ENCODE data around the gene PCBP3.
"Not testable (repeated sequence)": the region's sequence is repeated elsewhere in the genome, so short reads cannot be mapped to it uniquely, and the experiment has no call there.

PCBP3 gene

DNA sequence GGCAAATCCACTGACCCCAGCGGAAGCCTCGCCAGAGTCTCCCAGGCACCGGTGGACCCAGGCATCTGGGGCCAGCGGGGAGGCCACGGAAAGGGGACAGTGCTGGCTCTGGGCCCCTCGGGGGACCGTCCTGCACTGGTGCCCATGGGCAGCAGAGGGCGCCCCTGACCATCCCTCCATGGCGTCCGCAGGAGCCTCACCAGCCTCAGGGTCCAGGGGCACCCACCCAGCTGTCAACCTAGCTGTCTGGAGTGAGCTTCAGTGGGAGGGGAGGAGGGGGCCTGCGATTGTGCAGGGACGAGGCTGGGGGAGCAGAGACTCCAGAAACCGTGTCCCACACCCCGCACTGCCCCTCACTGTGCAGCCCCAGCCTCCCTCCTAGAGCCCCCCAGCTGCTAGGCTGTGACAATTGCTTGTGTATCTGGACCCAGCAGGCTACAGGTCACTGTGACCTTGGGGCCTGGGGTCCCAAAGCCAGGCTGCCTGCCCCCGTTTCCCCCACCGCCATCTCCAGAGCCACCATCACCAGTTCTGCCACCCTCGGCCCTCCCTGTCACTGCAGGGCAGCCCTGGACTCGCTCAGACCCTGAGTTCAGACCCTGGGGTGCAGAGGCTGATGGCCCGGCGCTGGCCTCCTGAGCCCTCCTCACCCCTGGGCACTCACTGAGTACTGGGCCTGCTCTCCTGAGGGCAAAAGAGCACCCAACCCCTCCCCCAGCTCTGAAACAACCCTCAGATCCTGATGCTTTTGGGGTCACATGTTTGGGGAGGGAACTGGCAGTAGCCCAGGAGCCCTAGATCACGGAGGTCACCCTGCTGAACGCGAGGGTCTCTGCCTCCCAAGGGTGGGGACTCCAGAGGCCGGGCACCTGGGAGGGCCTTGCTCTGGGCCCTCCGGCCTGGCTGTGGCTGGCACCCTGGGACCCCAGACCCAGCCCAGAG is 327.4 kb downstream of the PCBP3 start:
- H3K36me3 ChIP-seq (ENCODE audit: insufficient read depth, low read depth, low read length), result no peaks in the 10 kb centered on the region
- H3K4me1 ChIP-seq (ENCODE audit: insufficient read depth, low read length), result peaks cover 10% of the 10 kb centered on the region; the same call in 1 of the 2 replicates
- H3K4me3 ChIP-seq (ENCODE audit: low read length), result no peak overlapping the region
- H3K9me3 ChIP-seq (ENCODE audit: insufficient read depth, low read depth, low read length), result no peaks in the 10 kb centered on the region
- no peak overlapping the region for H3K27ac ChIP-seq (ENCODE audit: low read length)
- H3K27me3 ChIP-seq (ENCODE audit: insufficient read depth, low read length), result peaks cover 49% of the 10 kb centered on the region
- H3K9ac ChIP-seq (ENCODE audit: low read depth, low read length), result no peak overlapping the region

GRCh38 chr21:45971616-45972352 is 328.3 kb downstream of the PCBP3 start:
- Histone ChIP-seq H3K4me3 (ENCODE audit: low read length) (no peak overlapping the region), H3K36me3 (ENCODE audit: insufficient read depth, low read depth, low read length) (no peaks in the 10 kb centered on the region), H3K27me3 (ENCODE audit: insufficient read depth, low read length) (peaks cover 57% of the 10 kb centered on the region), H3K27ac (ENCODE audit: low read length) (no peak overlapping the region), H3K4me1 (ENCODE audit: insufficient read depth, low read length) (peaks cover 10% of the 10 kb centered on the region; the same call in 1 of the 2 replicates), H3K9ac (ENCODE audit: low read depth, low read length) (no peak overlapping the region), H3K9me3 (ENCODE audit: insufficient read depth, low read depth, low read length) (no peaks in the 10 kb centered on the region)

GRCh38 chr21:45972353-45972715 is 328.8 kb downstream of the PCBP3 start:
- Histone ChIP-seq H3K9ac (ENCODE audit: low read depth, low read length) (peak overlapping the region; percentile 45; the same call in 1 of the 2 replicates), H3K4me3 (ENCODE audit: low read length) (peak overlapping the region; percentile 75; the same call in 1 of the 2 replicates), H3K9me3 (ENCODE audit: insufficient read depth, low read depth, low read length) (no peaks in the 10 kb centered on the region), H3K27me3 (ENCODE audit: insufficient read depth, low read length) (peaks cover 58% of the 10 kb centered on the region), H3K36me3 (ENCODE audit: insufficient read depth, low read depth, low read length) (no peaks in the 10 kb centered on the region), H3K4me1 (ENCODE audit: insufficient read depth, low read length) (peaks cover 10% of the 10 kb centered on the region; the same call in 1 of the 2 replicates), H3K27ac (ENCODE audit: low read length) (no peak overlapping the region)

DNA sequence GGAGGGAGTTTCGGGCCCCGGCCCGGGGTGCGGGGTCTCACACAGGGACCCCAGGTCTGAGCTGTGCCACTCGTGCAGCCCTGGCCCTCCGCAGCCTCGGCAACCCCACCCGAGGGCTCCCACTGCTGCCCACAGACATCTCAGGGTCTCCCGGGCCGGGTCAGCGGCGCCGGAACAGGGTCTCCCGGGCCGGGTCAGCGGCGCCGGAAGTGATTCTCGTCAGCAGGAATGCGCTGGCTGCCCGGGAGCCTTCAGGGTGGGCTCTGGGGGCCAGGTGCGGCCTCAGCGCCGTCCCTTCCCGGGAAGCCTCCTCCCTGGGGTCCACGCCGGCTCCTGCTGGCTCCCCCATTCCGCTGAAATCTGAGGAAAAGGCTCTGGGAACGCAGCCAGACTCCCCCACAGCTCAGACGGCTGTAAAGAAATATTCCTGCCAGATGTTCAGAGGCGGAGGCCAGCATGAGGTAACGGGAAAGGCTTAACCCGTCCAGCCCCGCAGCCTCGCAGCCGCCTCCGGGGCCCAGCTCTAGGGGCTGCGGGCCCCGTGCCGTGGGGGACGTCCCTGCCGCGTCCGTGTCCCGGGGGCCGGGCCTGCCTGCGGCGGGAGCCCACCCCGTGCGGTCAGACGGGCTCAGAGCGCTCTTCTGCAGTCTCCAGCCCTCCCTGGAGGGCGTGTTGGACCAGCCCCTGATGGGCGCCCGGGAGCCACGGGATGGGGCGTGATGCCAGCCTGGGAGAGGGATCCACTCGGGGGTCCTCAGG is 329.4 kb downstream of the PCBP3 start:
- Histone ChIP-seq H3K4me3 (ENCODE audit: low read length) (peak overlapping the region; percentile 75), H3K9me3 (ENCODE audit: insufficient read depth, low read depth, low read length) (no peaks in the 10 kb centered on the region), H3K4me1 (ENCODE audit: insufficient read depth, low read length) (peaks cover 10% of the 10 kb centered on the region; the same call in 1 of the 2 replicates), H3K9ac (ENCODE audit: low read depth, low read length) (peak overlapping the region; percentile 45; the same call in 1 of the 2 replicates), H3K36me3 (ENCODE audit: insufficient read depth, low read depth, low read length) (no peaks in the 10 kb centered on the region), H3K27ac (ENCODE audit: low read length) (no peak overlapping the region), H3K27me3 (ENCODE audit: insufficient read depth, low read length) (peaks cover 58% of the 10 kb centered on the region)

DNA sequence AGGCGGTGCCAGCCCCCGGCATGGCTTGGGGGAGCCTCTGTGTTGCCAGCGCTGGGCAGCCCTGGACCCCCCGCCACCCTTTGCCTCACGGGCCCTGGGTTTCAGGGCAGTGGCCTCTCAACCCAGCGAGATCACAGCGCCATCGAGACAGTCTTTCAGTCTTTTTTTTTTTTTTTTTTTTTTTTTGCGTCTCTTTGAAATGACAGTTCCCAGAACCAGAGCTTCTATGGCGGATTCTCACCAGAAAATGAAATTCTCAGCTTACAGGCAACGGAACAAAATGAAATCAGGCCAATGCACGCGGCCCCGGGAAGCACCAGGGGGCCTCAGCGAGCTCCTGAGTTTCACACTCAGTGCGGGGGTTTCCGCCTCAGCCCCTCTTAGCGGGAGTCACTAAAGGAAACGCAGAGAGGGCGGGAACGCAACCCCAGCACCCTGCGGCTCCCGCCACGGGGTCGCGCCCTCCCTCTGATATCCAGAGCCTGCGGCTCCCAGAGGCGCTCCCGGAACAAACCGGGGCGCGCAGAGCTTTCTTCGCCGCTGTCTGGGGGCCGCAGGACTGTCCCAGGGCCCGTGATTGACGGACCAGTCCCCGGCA is 330.0 kb downstream of the PCBP3 start:
- Histone ChIP-seq H3K27ac (ENCODE audit: low read length) (no peak overlapping the region), H3K9me3 (ENCODE audit: insufficient read depth, low read depth, low read length) (no peaks in the 10 kb centered on the region), H3K4me3 (ENCODE audit: low read length) (peak overlapping the region; percentile 75), H3K9ac (ENCODE audit: low read depth, low read length) (peak overlapping the region; percentile 70; the same call in 1 of the 2 replicates), H3K27me3 (ENCODE audit: insufficient read depth, low read length) (peaks cover 58% of the 10 kb centered on the region), H3K36me3 (ENCODE audit: insufficient read depth, low read depth, low read length) (no peaks in the 10 kb centered on the region), H3K4me1 (ENCODE audit: insufficient read depth, low read length) (peaks cover 10% of the 10 kb centered on the region; the same call in 1 of the 2 replicates)

DNA sequence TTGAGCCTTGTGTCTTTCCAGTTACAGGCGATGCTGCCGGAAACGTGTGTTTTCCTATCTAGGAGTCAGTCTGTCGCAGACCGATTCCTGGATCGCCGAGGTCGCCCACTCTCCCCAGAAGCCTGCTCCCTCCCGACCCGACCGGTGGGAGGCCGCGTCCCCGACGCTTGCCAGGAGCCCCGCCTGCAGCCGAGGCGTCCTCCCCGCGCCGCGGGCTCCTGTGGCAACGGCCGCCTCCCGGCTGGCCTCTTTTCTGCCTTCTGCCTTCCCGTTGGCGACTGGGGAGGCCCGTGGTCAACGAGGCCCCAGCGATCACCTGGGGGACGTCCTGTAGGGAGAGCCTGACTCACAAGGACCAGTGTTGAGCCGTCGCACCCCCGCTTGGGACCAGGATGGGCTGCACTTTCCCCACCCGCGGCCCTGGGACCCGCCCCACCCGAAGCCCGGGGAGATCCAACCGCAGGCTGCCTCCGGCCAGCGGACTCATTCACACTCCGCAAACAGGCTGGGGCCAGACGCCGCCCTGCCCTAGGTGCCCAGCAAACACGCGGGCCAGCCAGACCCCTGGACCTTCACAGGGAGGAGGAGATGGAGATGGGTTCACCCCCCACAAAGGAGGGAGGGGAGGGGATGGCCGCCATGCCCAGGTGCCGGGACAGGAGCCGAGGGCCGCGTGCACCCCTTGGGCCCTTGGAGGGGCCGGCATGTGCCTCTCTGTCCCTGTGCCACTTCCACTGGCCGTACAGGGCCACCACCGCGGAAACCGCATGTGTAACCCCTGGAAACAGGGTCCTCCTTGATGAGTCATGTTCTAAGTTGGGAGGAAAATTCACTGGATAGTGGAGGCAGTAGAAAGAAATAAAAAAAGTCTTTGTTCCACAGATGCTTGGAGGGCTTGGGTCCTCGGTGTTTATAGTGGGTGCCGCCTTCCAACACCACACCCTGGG is 330.8 kb downstream of the PCBP3 start:
- peak overlapping the region; percentile 70 for H3K9ac ChIP-seq (ENCODE audit: low read depth, low read length)
- H3K9me3 ChIP-seq (ENCODE audit: insufficient read depth, low read depth, low read length), result no peaks in the 10 kb centered on the region
- H3K4me1 ChIP-seq (ENCODE audit: insufficient read depth, low read length), result peaks cover 10% of the 10 kb centered on the region; the same call in 1 of the 2 replicates
- no peak overlapping the region for H3K27ac ChIP-seq (ENCODE audit: low read length)
- peak overlapping the region; percentile 75 for H3K4me3 ChIP-seq (ENCODE audit: low read length)
- no peaks in the 10 kb centered on the region for H3K36me3 ChIP-seq (ENCODE audit: insufficient read depth, low read depth, low read length)
- H3K27me3 ChIP-seq (ENCODE audit: insufficient read depth, low read length), result peaks cover 59% of the 10 kb centered on the region

GRCh38 chr21:45975020-45975666 is 331.6 kb downstream of the PCBP3 start:
- H3K4me3 ChIP-seq (ENCODE audit: low read length), result peak overlapping the region; percentile 75

GRCh38 chr21:45975667-45976409 is 332.3 kb downstream of the PCBP3 start:
- Histone ChIP-seq H3K4me3 (ENCODE audit: low read length) (peak overlapping the region; percentile 75; the same call in 1 of the 2 replicates), H3K9ac (ENCODE audit: low read depth, low read length) (peak overlapping the region; percentile 70; the same call in 1 of the 2 replicates), H3K27me3 (ENCODE audit: insufficient read depth, low read length) (peaks cover 74% of the 10 kb centered on the region), H3K4me1 (ENCODE audit: insufficient read depth, low read length) (peaks cover 13% of the 10 kb centered on the region)
- not testable (repeated sequence) for H3K9me3 ChIP-seq (ENCODE audit: insufficient read depth, low read depth, low read length); H3K27ac ChIP-seq (ENCODE audit: low read length); H3K36me3 ChIP-seq (ENCODE audit: insufficient read depth, low read depth, low read length)

More at GRCh38 chr21:45975020-45975666, 331.6 kb downstream of the PCBP3 start:
- peaks cover 10% of the 10 kb centered on the region; the same call in 1 of the 2 replicates for H3K4me1 ChIP-seq (ENCODE audit: insufficient read depth, low read length)
- peak overlapping the region; percentile 70 for H3K9ac ChIP-seq (ENCODE audit: low read depth, low read length)
- H3K36me3 ChIP-seq (ENCODE audit: insufficient read depth, low read depth, low read length), result no peaks in the 10 kb centered on the region
- no peaks in the 10 kb centered on the region for H3K9me3 ChIP-seq (ENCODE audit: insufficient read depth, low read depth, low read length)
- H3K27me3 ChIP-seq (ENCODE audit: insufficient read depth, low read length), result peaks cover 67% of the 10 kb centered on the region
- H3K27ac ChIP-seq (ENCODE audit: low read length), result no peak overlapping the region

GRCh38 chr21:45976701-45977311 is 333.3 kb downstream of the PCBP3 start:
- Histone ChIP-seq H3K9me3 (ENCODE audit: insufficient read depth, low read depth, low read length) (no peaks in the 10 kb centered on the region), H3K4me3 (ENCODE audit: low read length) (peak overlapping the region; percentile 62), H3K27ac (ENCODE audit: low read length) (no peak overlapping the region), H3K36me3 (ENCODE audit: insufficient read depth, low read depth, low read length) (no peaks in the 10 kb centered on the region), H3K9ac (ENCODE audit: low read depth, low read length) (no peak overlapping the region; the same call in 1 of the 2 replicates), H3K4me1 (ENCODE audit: insufficient read depth, low read length) (peaks cover 15% of the 10 kb centered on the region), H3K27me3 (ENCODE audit: insufficient read depth, low read length) (peaks cover 69% of the 10 kb centered on the region)
